ENCODE measurements around the gene DNM3. TPM values are rescaled to one million over a fixed set of nuclear protein-coding genes. Genes with fewer than 3 reads are reported as not detected.

The DNM3 gene
- total and polyA plus RNA-seq, 2 of the 8 experiments (the other 6 are each of a cell fraction or from before 2014, with no cell fraction given) = 2.0 to 8.5 TPM

DNA sequence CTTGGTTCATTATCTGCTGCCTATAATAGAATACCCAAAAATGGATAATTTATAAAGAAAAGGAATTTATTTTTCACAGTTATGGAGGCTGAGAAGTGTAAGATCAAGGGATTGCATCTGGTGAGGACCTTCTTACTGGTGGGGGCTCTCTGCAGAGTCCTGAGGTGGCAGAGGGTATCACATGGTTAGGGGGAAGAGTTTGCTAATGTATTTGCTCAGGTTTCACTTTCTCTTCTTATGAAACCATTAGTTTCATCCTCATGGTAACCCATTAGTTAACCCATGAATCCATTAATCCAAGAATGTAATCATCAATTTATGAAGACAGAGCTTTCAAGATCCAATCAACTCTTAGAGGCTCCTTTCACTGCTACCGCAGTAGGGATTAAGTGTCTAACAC is 120.6 kb downstream of the DNM3 start:
- no peaks in the 10 kb centered on the region for H3K23me2 ChIP-seq (ENCODE audit: low read depth, low read length)
- H2AK5ac ChIP-seq (ENCODE audit: low read depth, low read length) = no peak overlapping the region
- no peaks in the 10 kb centered on the region for H3K27me3 ChIP-seq (replicated peaks in 1 of 4; ENCODE audit: control insufficient read depth in 3 of 4, extremely low read depth in 1 of 4, insufficient read depth in 3 of 4, low read length in 3 of 4)
- H3K4ac ChIP-seq (replicated peaks; ENCODE audit: insufficient read length, low read depth, low read length) = no peak overlapping the region
- no peak overlapping the region for H3K27ac ChIP-seq (ENCODE audit: low read depth, low read length)
- H3K18ac ChIP-seq (ENCODE audit: extremely low read depth, low read length) = no peak overlapping the region
- no peaks in the 10 kb centered on the region for H3K79me1 ChIP-seq (ENCODE audit: low read depth, low read length)
- H2BK120ac ChIP-seq (replicated peaks; ENCODE audit: low read depth, low read length) = no peak overlapping the region
- H3K9ac ChIP-seq (replicated peaks in 1 of 4; ENCODE audit: extremely low read depth in 1 of 4, low read depth in 3 of 4, low read length in 3 of 4) = no peak overlapping the region
- H4K91ac ChIP-seq (replicated peaks; ENCODE audit: insufficient read length, low read length) = no peak overlapping the region
- TF ChIP-seq BACH1 (IDR thresholded peaks at IDR 0.05; ENCODE audit: low read length) (no peak), SIRT6 (IDR thresholded peaks at IDR 0.05; ENCODE audit: low read length) (no peak), EGR1 (IDR thresholded peaks at IDR 0.05; ENCODE audit: borderline replicate concordance, low read depth, low read length) (no peak), CHD1 (IDR thresholded peaks at IDR 0.05; ENCODE audit: low read depth, low read length) (no peak)
- TF ChIP-seq, protein P1, sequence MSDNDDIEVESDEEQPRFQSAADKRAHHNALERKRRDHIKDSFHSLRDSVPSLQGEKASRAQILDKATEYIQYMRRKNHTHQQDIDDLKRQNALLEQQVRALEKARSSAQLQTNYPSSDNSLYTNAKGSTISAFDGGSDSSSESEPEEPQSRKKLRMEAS (IDR thresholded peaks at IDR 0.05) = no peak
- H4K20me1 ChIP-seq (replicated peaks in 1 of 2; ENCODE audit: control insufficient read depth in 1 of 2, insufficient read depth in 2 of 2, low read length in 2 of 2) = no peaks in the 10 kb centered on the region
- no peaks in the 10 kb centered on the region for H3K9me3 ChIP-seq (ENCODE audit: insufficient read depth in 2 of 2, low read depth in 1 of 2, low read length in 1 of 2)
- no peaks in the 10 kb centered on the region for H3K79me2 ChIP-seq (ENCODE audit: control insufficient read depth in 1 of 2, insufficient read depth in 2 of 2, low read length in 2 of 2)
- WGBS, 2 experiments (ENCODE audit: extremely low coverage in 1 of 2, insufficient coverage in 1 of 2, insufficient read length in 1 of 2, insufficient replicate concordance in 2 of 2, low coverage in 1 of 2, low lambda C conversion rate in 2 of 2, missing lambda C conversion rate in 1 of 2) = 96% methylated on average over 1 of the region's 1 CpG; no CpG with 5 or more reads in 1 of the 2 experiments
- H4K5ac ChIP-seq (ENCODE audit: insufficient read length, low read depth, low read length) = no peak overlapping the region
- H2BK20ac ChIP-seq (ENCODE audit: low read length) = no peak overlapping the region
- CTCF ChIA-PET (ENCODE audit: partially characterized antibody) = interaction anchor here (1.6 kb wide), 1 partner anchor 159 kb away, joined by 7 read pairs; no protein-coding TSS in a partner anchor
- peaks cover 2 to 8% (median 5%) of the 10 kb centered on the region in 4 experiments; a peak in 4 of 7 replicates for H3K4me1 ChIP-seq (replicated peaks in 1 of 4; ENCODE audit: control insufficient read depth in 3 of 4, insufficient read depth in 4 of 4, low read length in 3 of 4)
- no peak overlapping the region for H2AFZ ChIP-seq (ENCODE audit: low read length)
- no peak overlapping the region for H4K8ac ChIP-seq (ENCODE audit: extremely low read depth, insufficient read depth, low read length)
- POLR2A ChIA-PET (ENCODE audit: partially characterized antibody) = interaction anchor here (1.2 kb wide), 1 partner anchor 152 kb away, joined by 3 read pairs; no protein-coding TSS in a partner anchor
- H3K14ac ChIP-seq (ENCODE audit: insufficient read length) = no peak overlapping the region
- no peak overlapping the region for H3K23ac ChIP-seq (ENCODE audit: insufficient read length)
- H3K4me2 ChIP-seq (ENCODE audit: insufficient read depth in 1 of 2, low read depth in 2 of 2, low read length in 2 of 2) = no peak overlapping the region
- H2BK5ac ChIP-seq (ENCODE audit: low read depth, low read length) = no peak overlapping the region
- H2BK15ac ChIP-seq (ENCODE audit: low read length) = no peak overlapping the region
- DNase-seq (ENCODE audit: low read depth in 1 of 2, low spot score in 2 of 2) (no peak), FAIRE-seq (no peak)
- no peaks in the 10 kb centered on the region for H3K36me3 ChIP-seq (ENCODE audit: control insufficient read depth in 2 of 4, insufficient read depth in 4 of 4, low read length in 3 of 4)
- no peak overlapping the region for H3K4me3 ChIP-seq (ENCODE audit: extremely low read depth in 1 of 4, insufficient read depth in 2 of 4, low read depth in 3 of 4, low read length in 4 of 4)
- H3K56ac ChIP-seq (replicated peaks; ENCODE audit: insufficient read length, low read depth, low read length) = no peak overlapping the region
- H2BK12ac ChIP-seq (ENCODE audit: low read depth, low read length) = no peak overlapping the region

Data from H1 (cell line).